GM23338 (cell line): ENCODE data around the gene TNS1. TPM values are rescaled to one million over a fixed set of nuclear protein-coding genes. Genes with fewer than 3 reads are reported as not detected.

Source experiments
- ATAC-seq: fragments of 200-7000 bp; cut with Tn5 transposase; 3 replicates; pipeline ENCODE4 v1.9.1; 2020
- DNase-seq: peaks from one replicate; pipeline ENCODE4 v3.0.0-alpha.2; 2015; ENCODE audit warnings: low spot score
- H2AFZ ChIP-seq: fragments of 200-600 bp; sonication (generic); 2 replicates; pipeline ENCODE4 v1.8.0; 2016; ENCODE audit warnings: antibody characterized with exemption, mild to moderate bottlenecking, moderate library complexity
- H3F3A ChIP-seq: fragments of 200-600 bp; sonication (generic); replicated peaks from 2 replicates; pipeline ENCODE4 v1.8.0; 2017; ENCODE audit warnings: antibody characterized with exemption, mixed run types, low read depth
- H3K27ac ChIP-seq: fragments of 200-600 bp; sonication (generic); 2 replicates; pipeline ENCODE4 v1.6.1; 2016; ENCODE audit warnings: low read depth
- H3K27me3 ChIP-seq: fragments of 200-600 bp; sonication (generic); 2 replicates; pipeline ENCODE4 v1.8.0; 2016; ENCODE audit warnings: mild to moderate bottlenecking, mixed run types, moderate library complexity; ENCODE audit not compliant: insufficient read depth
- H3K36me3 ChIP-seq: fragments of 200-600 bp; sonication (generic); 2 replicates; pipeline ENCODE4 v1.8.0; 2016; ENCODE audit warnings: mild to moderate bottlenecking; ENCODE audit not compliant: insufficient read depth
- H3K4me1 ChIP-seq: fragments of 200-600 bp; sonication (generic); 2 replicates; pipeline ENCODE4 v1.8.0; 2016; ENCODE audit warnings: mild to moderate bottlenecking, moderate library complexity; ENCODE audit not compliant: insufficient read depth
- H3K4me2 ChIP-seq: fragments of 200-600 bp; sonication (generic); 2 replicates; pipeline ENCODE4 v1.7.1; 2017; ENCODE audit warnings: mixed run types
- H3K4me3 ChIP-seq: fragments of 200-600 bp; sonication (generic); 2 replicates; pipeline ENCODE4 v1.6.1; 2016; ENCODE audit warnings: mixed run types
- H3K79me2 ChIP-seq: fragments of 200-600 bp; sonication (generic); replicated peaks from 2 replicates; pipeline ENCODE4 v1.8.0; 2017; ENCODE audit warnings: mild to moderate bottlenecking; ENCODE audit not compliant: insufficient read depth
- H3K9me2 ChIP-seq: fragments of 200-600 bp; sonication (generic); 2 replicates; pipeline ENCODE4 v1.8.0; 2017; ENCODE audit not compliant: insufficient read depth
- H4K20me1 ChIP-seq: fragments of 200-600 bp; sonication (generic); replicated peaks from 2 replicates; pipeline ENCODE4 v1.8.0; 2017; ENCODE audit warnings: mild to moderate bottlenecking; ENCODE audit not compliant: insufficient read depth
- H3K27ac Mint-ChIP-seq: 2 replicates; pipeline ENCODE4 v1.8.0; 2020; ENCODE audit warnings: inconsistent platforms, mild to moderate bottlenecking, moderate library complexity, mixed read lengths
- H3K27me3 Mint-ChIP-seq: 3 replicates; pipeline ENCODE4 v1.8.0; 2022; ENCODE audit warnings: low read depth, mild to moderate bottlenecking, moderate library complexity, mixed read lengths, inconsistent platforms; ENCODE audit not compliant: insufficient read depth, poor library complexity
- H3K36me3 Mint-ChIP-seq: 3 replicates; pipeline ENCODE4 v1.8.0; 2021; ENCODE audit warnings: low read depth, mild to moderate bottlenecking, inconsistent platforms, moderate library complexity, mixed read lengths
- H3K4me1 Mint-ChIP-seq: 3 replicates; pipeline ENCODE4 v1.8.0; 2020; ENCODE audit warnings: mild to moderate bottlenecking, inconsistent platforms, mixed read lengths
- H3K4me3 Mint-ChIP-seq: 3 replicates; pipeline ENCODE4 v1.8.0; 2021; ENCODE audit warnings: moderate library complexity, mild to moderate bottlenecking, inconsistent platforms, mixed read lengths
- H3K9me3 Mint-ChIP-seq: 3 replicates; pipeline ENCODE4 v1.8.0; 2020; ENCODE audit warnings: moderate library complexity, mild to moderate bottlenecking, inconsistent platforms, mixed read lengths
- CREB1 ChIP-seq: fragments of 250-450 bp; sonication (Bioruptor Pico); IDR thresholded peaks from 2 replicates; pipeline ENCODE4 v1.5.0; 2020; ENCODE audit warnings: low read depth, mild to moderate bottlenecking, moderate library complexity
- EZH2 ChIP-seq: fragments of 200-600 bp; sonication (generic); IDR thresholded peaks from one replicate; pipeline ENCODE4 v1.8.0; 2017; ENCODE audit warnings: antibody characterized with exemption, mild to moderate bottlenecking, low read depth; ENCODE audit not compliant: unreplicated experiment
- JUNB ChIP-seq: IDR thresholded peaks from one replicate; pipeline ENCODE4 v1.6.1; 2016; ENCODE audit warnings: antibody characterized with exemption; ENCODE audit not compliant: unreplicated experiment
- NANOG ChIP-seq: IDR thresholded peaks from 2 replicates; pipeline ENCODE4 v1.6.1; 2016; ENCODE audit warnings: antibody characterized with exemption, borderline replicate concordance
- POLR2AphosphoS5 ChIP-seq: IDR thresholded peaks from 2 replicates; pipeline ENCODE4 v1.6.1; 2016; ENCODE audit warnings: antibody characterized with exemption, low read depth
- ZNF114 ChIP-seq: fragments of 250-450 bp; sonication (Bioruptor Pico); IDR thresholded peaks from 2 replicates; pipeline ENCODE4 v1.5.0; 2020; ENCODE audit warnings: mild to moderate bottlenecking, moderate library complexity
- ZNF331 ChIP-seq: fragments of 250-450 bp; sonication (Bioruptor Pico); IDR thresholded peaks from 2 replicates; pipeline ENCODE4 v1.5.0; 2020; ENCODE audit warnings: low read depth, mild to moderate bottlenecking, moderate library complexity
- polyA plus RNA-seq: library from polyadenylated mRNA; unstranded; fragments of >200 nt; fragmentation: Nextera tagmentation; extraction: Ambion mirVana; gene quantifications from 2 replicates; pipeline ENCODE4 v1.2.1, GENCODE V29; 2016
- total RNA-seq: library from RNA; depleted of rRNA; stranded (reverse); fragments of >200 nt; shearing (Covaris generic); gene quantifications from 2 replicates; pipeline ENCODE4 v1.2.3, GENCODE V29; 2014
- TF ChIP-seq, protein P1 (sequence below): fragments of 250-450 bp; sonication (Bioruptor Pico); IDR thresholded peaks from 2 replicates; pipeline ENCODE4 v1.5.0; 2020; ENCODE audit warnings: mild to moderate bottlenecking, moderate library complexity
- TF ChIP-seq, protein P2 (sequence below), 2 experiments: fragments of 200-600 bp in 1 of 2; sonication (generic) in 1 of 2; conservative IDR thresholded peaks; 2 replicates each; pipeline versions ENCODE4 v1.5.1 to v1.6.1; 2016 to 2017; ENCODE audit warnings: antibody characterized with exemption in 2 of 2, low read depth in 2 of 2, mild to moderate bottlenecking in 2 of 2, moderate library complexity in 1 of 2

TNS1 gene
- total and polyA plus RNA-seq, 2 experiments from 2014 or later, result 2.0 to 7.4 TPM

DNA sequence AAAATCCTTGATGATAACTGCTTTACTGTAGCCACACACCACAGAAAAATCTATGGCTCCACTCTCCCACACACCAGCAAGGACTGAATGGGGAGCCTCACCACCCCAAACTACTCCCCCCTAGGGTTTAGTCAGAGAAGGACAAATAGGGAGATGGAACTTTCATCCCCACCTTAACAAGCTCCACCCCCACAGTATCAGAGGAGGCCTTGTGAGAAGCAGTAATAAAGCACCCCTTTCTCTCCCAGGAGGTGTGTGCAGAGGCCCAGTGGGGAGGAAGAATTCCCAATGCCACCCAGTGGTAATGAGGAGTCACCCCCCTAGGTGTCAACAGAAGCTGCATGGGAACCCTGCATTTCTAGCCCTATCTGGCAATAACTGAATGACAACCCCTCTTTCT is 224.9 kb downstream of the TNS1 start (continued):
- TF ChIP-seq, protein P1, sequence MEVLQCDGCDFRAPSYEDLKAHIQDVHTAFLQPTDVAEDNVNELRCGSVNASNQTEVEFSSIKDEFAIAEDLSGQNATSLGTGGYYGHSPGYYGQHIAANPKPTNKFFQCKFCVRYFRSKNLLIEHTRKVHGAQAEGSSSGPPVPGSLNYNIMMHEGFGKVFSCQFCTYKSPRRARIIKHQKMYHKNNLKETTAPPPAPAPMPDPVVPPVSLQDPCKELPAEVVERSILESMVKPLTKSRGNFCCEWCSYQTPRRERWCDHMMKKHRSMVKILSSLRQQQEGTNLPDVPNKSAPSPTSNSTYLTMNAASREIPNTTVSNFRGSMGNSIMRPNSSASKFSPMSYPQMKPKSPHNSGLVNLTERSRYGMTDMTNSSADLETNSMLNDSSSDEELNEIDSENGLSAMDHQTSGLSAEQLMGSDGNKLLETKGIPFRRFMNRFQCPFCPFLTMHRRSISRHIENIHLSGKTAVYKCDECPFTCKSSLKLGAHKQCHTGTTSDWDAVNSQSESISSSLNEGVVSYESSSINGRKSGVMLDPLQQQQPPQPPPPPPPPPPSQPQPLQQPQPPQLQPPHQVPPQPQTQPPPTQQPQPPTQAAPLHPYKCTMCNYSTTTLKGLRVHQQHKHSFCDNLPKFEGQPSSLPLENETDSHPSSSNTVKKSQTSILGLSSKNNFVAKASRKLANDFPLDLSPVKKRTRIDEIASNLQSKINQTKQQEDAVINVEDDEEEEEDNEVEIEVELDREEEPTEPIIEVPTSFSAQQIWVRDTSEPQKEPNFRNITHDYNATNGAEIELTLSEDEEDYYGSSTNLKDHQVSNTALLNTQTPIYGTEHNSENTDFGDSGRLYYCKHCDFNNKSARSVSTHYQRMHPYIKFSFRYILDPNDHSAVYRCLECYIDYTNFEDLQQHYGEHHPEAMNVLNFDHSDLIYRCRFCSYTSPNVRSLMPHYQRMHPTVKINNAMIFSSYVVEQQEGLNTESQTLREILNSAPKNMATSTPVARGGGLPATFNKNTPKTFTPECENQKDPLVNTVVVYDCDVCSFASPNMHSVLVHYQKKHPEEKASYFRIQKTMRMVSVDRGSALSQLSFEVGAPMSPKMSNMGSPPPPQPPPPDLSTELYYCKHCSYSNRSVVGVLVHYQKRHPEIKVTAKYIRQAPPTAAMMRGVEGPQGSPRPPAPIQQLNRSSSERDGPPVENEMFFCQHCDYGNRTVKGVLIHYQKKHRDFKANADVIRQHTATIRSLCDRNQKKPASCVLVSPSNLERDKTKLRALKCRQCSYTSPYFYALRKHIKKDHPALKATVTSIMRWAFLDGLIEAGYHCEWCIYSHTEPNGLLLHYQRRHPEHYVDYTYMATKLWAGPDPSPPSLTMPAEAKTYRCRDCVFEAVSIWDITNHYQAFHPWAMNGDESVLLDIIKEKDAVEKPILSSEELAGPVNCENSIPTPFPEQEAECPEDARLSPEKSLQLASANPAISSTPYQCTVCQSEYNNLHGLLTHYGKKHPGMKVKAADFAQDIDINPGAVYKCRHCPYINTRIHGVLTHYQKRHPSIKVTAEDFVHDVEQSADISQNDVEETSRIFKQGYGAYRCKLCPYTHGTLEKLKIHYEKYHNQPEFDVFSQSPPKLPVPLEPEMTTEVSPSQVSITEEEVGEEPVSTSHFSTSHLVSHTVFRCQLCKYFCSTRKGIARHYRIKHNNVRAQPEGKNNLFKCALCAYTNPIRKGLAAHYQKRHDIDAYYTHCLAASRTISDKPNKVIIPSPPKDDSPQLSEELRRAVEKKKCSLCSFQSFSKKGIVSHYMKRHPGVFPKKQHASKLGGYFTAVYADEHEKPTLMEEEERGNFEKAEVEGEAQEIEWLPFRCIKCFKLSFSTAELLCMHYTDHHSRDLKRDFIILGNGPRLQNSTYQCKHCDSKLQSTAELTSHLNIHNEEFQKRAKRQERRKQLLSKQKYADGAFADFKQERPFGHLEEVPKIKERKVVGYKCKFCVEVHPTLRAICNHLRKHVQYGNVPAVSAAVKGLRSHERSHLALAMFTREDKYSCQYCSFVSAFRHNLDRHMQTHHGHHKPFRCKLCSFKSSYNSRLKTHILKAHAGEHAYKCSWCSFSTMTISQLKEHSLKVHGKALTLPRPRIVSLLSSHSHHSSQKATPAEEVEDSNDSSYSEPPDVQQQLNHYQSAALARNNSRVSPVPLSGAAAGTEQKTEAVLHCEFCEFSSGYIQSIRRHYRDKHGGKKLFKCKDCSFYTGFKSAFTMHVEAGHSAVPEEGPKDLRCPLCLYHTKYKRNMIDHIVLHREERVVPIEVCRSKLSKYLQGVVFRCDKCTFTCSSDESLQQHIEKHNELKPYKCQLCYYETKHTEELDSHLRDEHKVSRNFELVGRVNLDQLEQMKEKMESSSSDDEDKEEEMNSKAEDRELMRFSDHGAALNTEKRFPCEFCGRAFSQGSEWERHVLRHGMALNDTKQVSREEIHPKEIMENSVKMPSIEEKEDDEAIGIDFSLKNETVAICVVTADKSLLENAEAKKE (CRISPR knock-in tag), result no peak

DNA sequence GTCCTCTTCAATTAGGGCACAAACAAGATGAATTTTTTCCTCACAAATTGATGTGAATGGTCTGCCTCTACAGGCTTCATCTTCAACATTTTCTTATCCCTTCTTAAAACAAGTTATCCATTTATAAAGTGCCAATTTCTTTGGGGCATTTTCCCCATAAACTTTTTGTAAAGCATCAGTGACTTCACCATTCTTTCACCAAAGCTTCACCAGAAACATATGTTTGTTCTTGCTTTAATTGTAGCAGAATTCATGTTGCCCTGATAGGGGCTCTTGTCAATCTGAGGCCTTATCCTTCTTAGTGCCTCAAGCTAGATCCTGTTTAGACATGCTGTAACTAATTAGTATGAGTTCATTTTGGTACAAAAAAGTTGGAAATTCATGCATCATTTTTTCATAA is 226.2 kb downstream of the TNS1 start:
- no peaks in the 10 kb centered on the region for H3K4me1 ChIP-seq
- ATAC-seq, result no peak
- Mint-ChIP-seq H3K4me3 (no peak overlapping the region), H3K4me1 (no peaks in the 10 kb centered on the region), H3K27ac (no peak overlapping the region), H3K9me3 (no peaks in the 10 kb centered on the region), H3K27me3 (no peaks in the 10 kb centered on the region), H3K36me3 (no peaks in the 10 kb centered on the region)
- no peaks in the 10 kb centered on the region for H3K36me3 ChIP-seq
- H3K4me2 ChIP-seq, result no peak overlapping the region
- no peaks in the 10 kb centered on the region for H3K27me3 ChIP-seq
- H3F3A ChIP-seq, result no peaks in the 10 kb centered on the region
- no peak for DNase-seq
- H3K79me2 ChIP-seq, result no peaks in the 10 kb centered on the region
- no peak overlapping the region for H3K4me3 ChIP-seq
- no peaks in the 10 kb centered on the region for H4K20me1 ChIP-seq
- H3K9me2 ChIP-seq, result no peaks in the 10 kb centered on the region
- no peak overlapping the region for H2AFZ ChIP-seq
- H3K27ac ChIP-seq, result no peak overlapping the region
- TF ChIP-seq NANOG (no peak), ZNF331 (CRISPR knock-in tag) (no peak), CREB1 (CRISPR knock-in tag) (no peak), EZH2 (no peak), JUNB (no peak), ZNF114 (CRISPR knock-in tag) (no peak), POLR2AphosphoS5 (no peak)
- TF ChIP-seq, protein P2, sequence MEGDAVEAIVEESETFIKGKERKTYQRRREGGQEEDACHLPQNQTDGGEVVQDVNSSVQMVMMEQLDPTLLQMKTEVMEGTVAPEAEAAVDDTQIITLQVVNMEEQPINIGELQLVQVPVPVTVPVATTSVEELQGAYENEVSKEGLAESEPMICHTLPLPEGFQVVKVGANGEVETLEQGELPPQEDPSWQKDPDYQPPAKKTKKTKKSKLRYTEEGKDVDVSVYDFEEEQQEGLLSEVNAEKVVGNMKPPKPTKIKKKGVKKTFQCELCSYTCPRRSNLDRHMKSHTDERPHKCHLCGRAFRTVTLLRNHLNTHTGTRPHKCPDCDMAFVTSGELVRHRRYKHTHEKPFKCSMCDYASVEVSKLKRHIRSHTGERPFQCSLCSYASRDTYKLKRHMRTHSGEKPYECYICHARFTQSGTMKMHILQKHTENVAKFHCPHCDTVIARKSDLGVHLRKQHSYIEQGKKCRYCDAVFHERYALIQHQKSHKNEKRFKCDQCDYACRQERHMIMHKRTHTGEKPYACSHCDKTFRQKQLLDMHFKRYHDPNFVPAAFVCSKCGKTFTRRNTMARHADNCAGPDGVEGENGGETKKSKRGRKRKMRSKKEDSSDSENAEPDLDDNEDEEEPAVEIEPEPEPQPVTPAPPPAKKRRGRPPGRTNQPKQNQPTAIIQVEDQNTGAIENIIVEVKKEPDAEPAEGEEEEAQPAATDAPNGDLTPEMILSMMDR (conservative IDR thresholded peaks at IDR 0.05; ENCODE audit: low read depth in 2 of 2), result no peak
- TF ChIP-seq, protein P1 (CRISPR knock-in tag), result no peak
